SK-N-SH treated with all-trans-retinoic acid at 6 μM for 48 hours (cell line): ENCODE results near the gene PEBP1.

Experiments used
- ATAC-seq: fragments of 200-7000 bp; cut with Tn5 transposase; 3 replicates; pipeline ENCODE4 v1.9.1; 2020; ENCODE audit warnings: mild to moderate bottlenecking, moderate library complexity
- ARNTL ChIP-seq: fragments of 450-650 bp; formaldehyde crosslinking; IDR thresholded peaks from 2 replicates; pipeline ENCODE4 v1.5.0; 2020; ENCODE audit warnings: low read depth, mild to moderate bottlenecking, moderate library complexity, borderline replicate concordance
- BACH2 ChIP-seq: fragments of 250-450 bp; sonication (Bioruptor Pico); IDR thresholded peaks from 2 replicates; pipeline ENCODE4 v1.9.0; 2021; ENCODE audit warnings: mild to moderate bottlenecking, borderline replicate concordance
- CREB5 ChIP-seq: fragments of 250-450 bp; sonication (Bioruptor Pico); IDR thresholded peaks from 2 replicates; pipeline ENCODE4 v1.5.1; 2020; ENCODE audit warnings: low read depth, mild to moderate bottlenecking, moderate library complexity
- CSDC2 ChIP-seq: fragments of 250-450 bp; sonication (Bioruptor Pico); IDR thresholded peaks from 2 replicates; pipeline ENCODE4 v1.5.0; 2020; ENCODE audit warnings: mild to moderate bottlenecking, moderate library complexity
- CSRNP3 ChIP-seq: fragments of 250-450 bp; sonication (Bioruptor Pico); IDR thresholded peaks from 2 replicates; pipeline ENCODE4 v1.5.1; 2021; ENCODE audit warnings: mild to moderate bottlenecking, moderate library complexity
- ESRRG ChIP-seq: fragments of 250-450 bp; sonication (Bioruptor Pico); IDR thresholded peaks from 2 replicates; pipeline ENCODE4 v1.6.1; 2021; ENCODE audit warnings: mild to moderate bottlenecking
- GLIS3 ChIP-seq: fragments of 250-450 bp; sonication (Bioruptor Pico); IDR thresholded peaks from 2 replicates; pipeline ENCODE4 v1.5.0; 2020; ENCODE audit warnings: mild to moderate bottlenecking, moderate library complexity
- ISL1 ChIP-seq: fragments of 250-450 bp; sonication (Bioruptor Pico); IDR thresholded peaks from 2 replicates; pipeline ENCODE4 v2.1.2; 2022; ENCODE audit warnings: mild to moderate bottlenecking, moderate library complexity
- PATZ1 ChIP-seq: fragments of 250-450 bp; sonication (Bioruptor Pico); IDR thresholded peaks from 2 replicates; pipeline ENCODE4 v1.8.0; 2020; ENCODE audit warnings: mild to moderate bottlenecking, moderate library complexity, borderline replicate concordance
- POU6F1 ChIP-seq: fragments of 250-450 bp; sonication (Bioruptor Pico); IDR thresholded peaks from 2 replicates; pipeline ENCODE4 v1.8.0; 2021; ENCODE audit warnings: low read depth, mild to moderate bottlenecking, moderate library complexity, borderline replicate concordance
- PPARA ChIP-seq: fragments of 250-450 bp; sonication (Bioruptor Pico); IDR thresholded peaks from 2 replicates; pipeline ENCODE4 v1.5.0; 2020; ENCODE audit warnings: mild to moderate bottlenecking, borderline replicate concordance
- RARB ChIP-seq: fragments of 250-450 bp; sonication (Bioruptor Pico); IDR thresholded peaks from 2 replicates; pipeline ENCODE4 v1.8.0; 2021; ENCODE audit warnings: mild to moderate bottlenecking, moderate library complexity
- SNAI2 ChIP-seq: fragments of 250-450 bp; sonication (Bioruptor Pico); IDR thresholded peaks from 2 replicates; pipeline ENCODE4 v1.5.0; 2020; ENCODE audit warnings: mild to moderate bottlenecking, moderate library complexity
- TOX ChIP-seq: fragments of 250-450 bp; sonication (Bioruptor Pico); IDR thresholded peaks from 2 replicates; pipeline ENCODE4 v1.8.0; 2021; ENCODE audit warnings: mild to moderate bottlenecking, moderate library complexity, borderline replicate concordance
- TSHZ2 ChIP-seq: fragments of 250-450 bp; sonication (Bioruptor Pico); IDR thresholded peaks from 2 replicates; pipeline ENCODE4 v1.5.0; 2020; ENCODE audit warnings: mild to moderate bottlenecking, moderate library complexity
- ZFP3 ChIP-seq: fragments of 250-450 bp; sonication (Bioruptor Pico); IDR thresholded peaks from 2 replicates; pipeline ENCODE4 v1.5.0; 2020; ENCODE audit warnings: mild to moderate bottlenecking, moderate library complexity
- ZFP30 ChIP-seq: fragments of 450-650 bp; formaldehyde crosslinking; IDR thresholded peaks from 2 replicates; pipeline ENCODE4 v1.5.0; 2022; ENCODE audit warnings: mild to moderate bottlenecking, moderate library complexity
- ZNF565 ChIP-seq: fragments of 450-650 bp; formaldehyde crosslinking; conservative IDR thresholded peaks from 2 replicates; pipeline ENCODE4 v1.5.0; 2020; ENCODE audit warnings: low read depth, mild to moderate bottlenecking, moderate library complexity
- ZNF70 ChIP-seq: fragments of 450-650 bp; formaldehyde crosslinking; IDR thresholded peaks from 2 replicates; pipeline ENCODE4 v1.5.0; 2020; ENCODE audit warnings: mild to moderate bottlenecking, moderate library complexity
- ZNF8 ChIP-seq: fragments of 450-650 bp; formaldehyde crosslinking; IDR thresholded peaks from 2 replicates; pipeline ENCODE4 v1.5.0; 2020; ENCODE audit warnings: mild to moderate bottlenecking, moderate library complexity

PEBP1 gene

GRCh38 chr12:118187751-118188435 lies 52.0 kb downstream of the PEBP1 start (continued):
- TF ChIP-seq CREB5 (CRISPR knock-in tag) (no peak), ZNF8 (CRISPR knock-in tag) (no peak), PATZ1 (CRISPR knock-in tag) (no peak), ZFP30 (CRISPR knock-in tag) (no peak)

GRCh38 chr12:118188690-118189371 lies 52.9 kb downstream of the PEBP1 start:
- peak; percentile 73 for ATAC-seq
- TF ChIP-seq ARNTL (CRISPR knock-in tag): no peak
- no peak for TF ChIP-seq PPARA (CRISPR knock-in tag)
- TF ChIP-seq BACH2 (CRISPR knock-in tag): no peak
- TF ChIP-seq PATZ1 (CRISPR knock-in tag): no peak
- no peak for TF ChIP-seq ZNF8 (CRISPR knock-in tag)
- no peak for TF ChIP-seq GLIS3 (CRISPR knock-in tag)

GRCh38 chr12:118189741-118190191 lies 53.8 kb downstream of the PEBP1 start:
- TF ChIP-seq ISL1 (CRISPR knock-in tag): no peak
- TF ChIP-seq ESRRG (CRISPR knock-in tag): no peak
- no peak for TF ChIP-seq CSRNP3 (CRISPR knock-in tag)
- no peak for TF ChIP-seq RARB (CRISPR knock-in tag)
- TF ChIP-seq CREB5 (CRISPR knock-in tag): no peak
- TF ChIP-seq TSHZ2 (CRISPR knock-in tag): no peak
- no peak for TF ChIP-seq ZFP3 (CRISPR knock-in tag)
- no peak for TF ChIP-seq CSDC2 (CRISPR knock-in tag)
- TF ChIP-seq GLIS3 (CRISPR knock-in tag): no peak
- TF ChIP-seq PPARA (CRISPR knock-in tag): no peak
- no peak for TF ChIP-seq ZNF8 (CRISPR knock-in tag)
- no peak for TF ChIP-seq ZNF565
- no peak for TF ChIP-seq SNAI2 (CRISPR knock-in tag)
- TF ChIP-seq ZNF70 (CRISPR knock-in tag): no peak
- TF ChIP-seq TOX: no peak
- TF ChIP-seq POU6F1 (CRISPR knock-in tag): no peak
- TF ChIP-seq PATZ1 (CRISPR knock-in tag): no peak
- ATAC-seq: peak; percentile 76
